ENCODE measurements around the gene SASH1. TPM values are rescaled to one million over a fixed set of nuclear protein-coding genes. Genes with fewer than 3 reads are reported as not detected.
A peak's percentile ranks its signal among the peaks of the same experiment; 100 is the strongest.

The SASH1 gene
- total RNA-seq, 4 donors from 2014 or later, result 55.3 to 118 (median 79.6) TPM

- WGBS, 2 donors, result 60 to 70% methylated on average over 8 to 10 of the region's 10 CpGs
- H3K27ac ChIP-seq, result peak overlapping the region in 3 of 4 donors; percentile 34 to 38 (median 38)
- TF ChIP-seq POLR2A (IDR thresholded peaks at IDR 0.05), result no peak
- TF ChIP-seq, protein P1, sequence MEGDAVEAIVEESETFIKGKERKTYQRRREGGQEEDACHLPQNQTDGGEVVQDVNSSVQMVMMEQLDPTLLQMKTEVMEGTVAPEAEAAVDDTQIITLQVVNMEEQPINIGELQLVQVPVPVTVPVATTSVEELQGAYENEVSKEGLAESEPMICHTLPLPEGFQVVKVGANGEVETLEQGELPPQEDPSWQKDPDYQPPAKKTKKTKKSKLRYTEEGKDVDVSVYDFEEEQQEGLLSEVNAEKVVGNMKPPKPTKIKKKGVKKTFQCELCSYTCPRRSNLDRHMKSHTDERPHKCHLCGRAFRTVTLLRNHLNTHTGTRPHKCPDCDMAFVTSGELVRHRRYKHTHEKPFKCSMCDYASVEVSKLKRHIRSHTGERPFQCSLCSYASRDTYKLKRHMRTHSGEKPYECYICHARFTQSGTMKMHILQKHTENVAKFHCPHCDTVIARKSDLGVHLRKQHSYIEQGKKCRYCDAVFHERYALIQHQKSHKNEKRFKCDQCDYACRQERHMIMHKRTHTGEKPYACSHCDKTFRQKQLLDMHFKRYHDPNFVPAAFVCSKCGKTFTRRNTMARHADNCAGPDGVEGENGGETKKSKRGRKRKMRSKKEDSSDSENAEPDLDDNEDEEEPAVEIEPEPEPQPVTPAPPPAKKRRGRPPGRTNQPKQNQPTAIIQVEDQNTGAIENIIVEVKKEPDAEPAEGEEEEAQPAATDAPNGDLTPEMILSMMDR (IDR thresholded peaks at IDR 0.05), result no peak
Observed at GRCh38 chr6:148455225-148455624, 112.6 kb downstream of the SASH1 start.

GRCh38 chr6:148455674-148456558 is 113.3 kb downstream of the SASH1 start:
- Histone ChIP-seq H3K4me1 (peaks cover 0 to 24% (median 2%) of the 10 kb centered on the region in 3 donors), H3K4me3 (no peak overlapping the region), H3K27me3 (no peaks in the 10 kb centered on the region), H3K27ac (peak overlapping the region in 3 of 4 donors; percentile 15 to 38 (median 34)), H3K9me3 (no peaks in the 10 kb centered on the region), H3K36me3 (peaks cover 0 to 82% (median 0%) of the 10 kb centered on the region in 3 donors)
- intact Hi-C loops (cut with DNase I), result no loop called here
- TF ChIP-seq, protein P1 (IDR thresholded peaks at IDR 0.05), result no peak
- no peak for TF ChIP-seq POLR2A (IDR thresholded peaks at IDR 0.05)
- no peak for DNase-seq
- WGBS, 2 donors, result 88 to 91% methylated on average over 16 to 18 of the region's 20 CpGs

More at GRCh38 chr6:148455225-148455624, 112.6 kb downstream of the SASH1 start:
- H3K36me3 ChIP-seq, result peaks cover 0 to 88% (median 0%) of the 10 kb centered on the region in 3 donors
- no peak overlapping the region for H3K4me3 ChIP-seq
- no peaks in the 10 kb centered on the region for H3K9me3 ChIP-seq
- peaks cover 0 to 24% (median 4%) of the 10 kb centered on the region in 3 donors for H3K4me1 ChIP-seq
- no peaks in the 10 kb centered on the region for H3K27me3 ChIP-seq
- DNase-seq, result no peak
- intact Hi-C loops (cut with DNase I), result no loop called here

DNA sequence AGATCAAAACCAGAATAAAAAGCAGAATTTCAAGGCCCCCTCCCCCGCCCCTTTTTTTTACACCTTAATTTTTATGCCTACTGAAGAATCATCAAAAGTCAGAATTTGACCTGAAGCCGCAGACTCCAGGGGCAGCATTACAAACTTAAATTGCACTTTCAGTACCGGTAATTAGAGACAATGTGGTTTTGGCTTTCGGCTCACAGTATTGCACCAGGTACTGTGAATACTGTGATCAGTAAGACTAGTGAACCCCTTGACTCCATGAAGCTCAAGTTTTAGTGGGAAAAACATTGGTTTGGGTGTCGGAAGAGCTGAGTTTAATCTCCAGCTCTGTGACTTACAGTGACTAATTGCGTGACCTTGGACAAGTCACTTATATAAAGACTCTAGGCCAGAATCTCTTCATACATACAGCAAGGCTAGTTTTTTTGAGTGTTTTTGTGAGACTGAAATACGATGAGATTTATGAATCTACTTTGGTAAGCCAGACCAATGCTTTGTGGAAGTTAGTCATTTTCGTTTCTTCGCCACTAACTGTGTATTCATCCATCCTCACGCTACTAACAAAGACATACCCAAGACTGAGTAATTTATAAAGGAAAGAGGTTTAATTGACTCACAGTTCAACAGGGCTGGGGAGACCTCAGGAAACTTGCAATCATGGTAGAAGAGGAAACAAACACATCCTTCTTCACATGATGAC is 114.7 kb downstream of the SASH1 start:
- TF ChIP-seq, protein P1 (IDR thresholded peaks at IDR 0.05), result no peak
- no peak for TF ChIP-seq POLR2A (IDR thresholded peaks at IDR 0.05)
- intact Hi-C loops (cut with DNase I), result no loop called here
- Histone ChIP-seq H3K4me1 (peaks cover 0 to 36% (median 0%) of the 10 kb centered on the region in 3 donors), H3K27me3 (no peaks in the 10 kb centered on the region), H3K36me3 (peaks cover 0 to 68% (median 0%) of the 10 kb centered on the region in 3 donors), H3K4me3 (no peak overlapping the region), H3K9me3 (no peaks in the 10 kb centered on the region), H3K27ac (peak overlapping the region in 1 of 4 donors; percentile 51)
- 87 to 88% methylated on average over 10 of the region's 10 CpGs for WGBS, 2 donors
- DNase-seq, result no peak

DNA sequence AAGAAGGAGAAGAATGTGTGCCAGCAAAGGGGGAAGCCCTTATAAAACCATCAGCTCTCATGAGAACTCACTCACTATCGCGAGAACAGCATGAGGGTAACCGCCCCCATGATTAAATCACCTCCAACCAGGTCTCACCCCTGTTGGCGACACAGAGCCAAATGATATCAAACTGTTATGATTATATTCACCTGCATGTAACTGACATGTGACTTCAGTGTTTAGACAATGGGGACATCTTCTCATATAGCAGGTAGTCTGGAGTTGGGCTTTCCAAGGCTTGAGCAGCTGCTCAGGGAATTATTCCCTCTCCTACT is 115.2 kb downstream of the SASH1 start:
- intact Hi-C loops (cut with DNase I), result no loop called here
- WGBS, 2 donors, result 90 to 95% methylated on average over 4 of the region's 4 CpGs
- H3K9me3 ChIP-seq, result no peaks in the 10 kb centered on the region
- H3K27ac ChIP-seq, result peak overlapping the region in 1 of 4 donors; percentile 4
- H3K4me3 ChIP-seq, result no peak overlapping the region
- H3K36me3 ChIP-seq, result peaks cover 0 to 63% (median 0%) of the 10 kb centered on the region in 3 donors
- no peak for TF ChIP-seq POLR2A (IDR thresholded peaks at IDR 0.05)
- TF ChIP-seq, protein P1 (IDR thresholded peaks at IDR 0.05), result no peak
- H3K27me3 ChIP-seq, result no peaks in the 10 kb centered on the region
- no peak for DNase-seq
- peaks cover 0 to 41% (median 0%) of the 10 kb centered on the region in 3 donors for H3K4me1 ChIP-seq

GRCh38 chr6:148459238-148459637 is 116.6 kb downstream of the SASH1 start:
- DNase-seq, result no peak
- Histone ChIP-seq H3K27me3 (no peaks in the 10 kb centered on the region), H3K4me1 (peaks cover 0 to 49% (median under 1%) of the 10 kb centered on the region in 3 donors), H3K36me3 (peaks cover 0 to 54% (median 0%) of the 10 kb centered on the region in 3 donors), H3K9me3 (no peaks in the 10 kb centered on the region), H3K27ac (peak overlapping the region in 2 of 4 donors; percentile 14 to 19), H3K4me3 (no peak overlapping the region)
- TF ChIP-seq POLR2A (IDR thresholded peaks at IDR 0.05), result no peak
- TF ChIP-seq, protein P1 (IDR thresholded peaks at IDR 0.05), result no peak
- WGBS, 2 donors, result 64 to 87% methylated on average over 3 to 4 of the region's 4 CpGs
- intact Hi-C loops (cut with DNase I), result no loop called here

All from esophagus squamous epithelium (tissue), 5 donors.